ENCODE measurements around the gene NKAIN2. TPM values are rescaled to one million over a fixed set of nuclear protein-coding genes. Genes with fewer than 3 reads are reported as not detected.
A peak's percentile ranks its signal among the peaks of the same experiment; 100 is the strongest.

The NKAIN2 gene
- total RNA-seq, 1 experiment from 2014 or later: not detected

DNA sequence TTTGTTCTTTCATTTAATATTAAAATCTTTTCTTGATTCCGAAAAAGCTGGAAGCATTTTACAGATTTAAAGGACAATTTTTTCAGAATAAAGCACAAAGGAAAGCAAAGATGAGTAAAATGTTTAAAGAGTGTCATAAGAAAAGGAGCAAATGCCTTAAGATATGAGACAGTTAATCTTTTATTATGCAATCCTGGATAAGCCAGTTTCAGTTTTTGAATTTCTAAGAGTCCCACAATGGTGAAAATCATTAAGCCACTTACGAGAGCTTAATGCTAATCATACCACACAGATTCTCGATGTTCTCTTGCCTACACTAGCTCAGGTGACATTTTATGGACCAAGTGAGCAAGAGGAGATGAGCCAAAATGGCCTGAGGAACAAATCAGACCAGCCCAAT, 1054.9 kb downstream of the NKAIN2 start:
- in situ Hi-C loops (cut with HindIII; ENCODE audit: low sequenced_read_pairs): no loop called here
- DNase-seq (ENCODE audit: low spot score): no peak

GRCh38 chr6:124859366-124859765, 1055.7 kb downstream of the NKAIN2 start:
- DNase-seq (ENCODE audit: low spot score): no peak
- in situ Hi-C loops (cut with HindIII; ENCODE audit: low sequenced_read_pairs): no loop called here

DNA sequence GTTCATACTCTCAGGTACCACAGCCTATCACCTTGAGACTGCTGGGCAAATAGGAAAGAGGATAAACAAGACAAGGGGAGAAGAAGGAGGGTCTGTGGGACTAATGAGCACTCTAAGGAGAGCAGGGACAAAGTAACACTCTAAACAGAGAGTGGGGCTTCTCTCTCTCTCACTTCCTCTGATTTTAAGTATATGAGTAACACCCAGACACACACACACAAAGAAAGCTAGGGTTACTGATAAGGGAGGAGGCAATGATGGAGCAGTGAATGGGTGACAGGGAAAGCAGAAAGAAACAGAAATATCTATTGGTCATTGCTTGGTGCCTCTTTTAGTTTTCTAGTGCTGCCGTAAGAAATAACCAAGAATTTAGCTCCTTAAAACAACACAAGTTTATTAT, 1062.4 kb downstream of the NKAIN2 start:
- in situ Hi-C loops (cut with HindIII; ENCODE audit: low sequenced_read_pairs): no loop called here
- DNase-seq (ENCODE audit: low spot score): peak; percentile 17

GRCh38 chr6:124867121-124867520, 1063.5 kb downstream of the NKAIN2 start:
- peak; percentile 68 for DNase-seq (ENCODE audit: low spot score)
- in situ Hi-C loops (cut with HindIII; ENCODE audit: low sequenced_read_pairs): no loop called here

DNA sequence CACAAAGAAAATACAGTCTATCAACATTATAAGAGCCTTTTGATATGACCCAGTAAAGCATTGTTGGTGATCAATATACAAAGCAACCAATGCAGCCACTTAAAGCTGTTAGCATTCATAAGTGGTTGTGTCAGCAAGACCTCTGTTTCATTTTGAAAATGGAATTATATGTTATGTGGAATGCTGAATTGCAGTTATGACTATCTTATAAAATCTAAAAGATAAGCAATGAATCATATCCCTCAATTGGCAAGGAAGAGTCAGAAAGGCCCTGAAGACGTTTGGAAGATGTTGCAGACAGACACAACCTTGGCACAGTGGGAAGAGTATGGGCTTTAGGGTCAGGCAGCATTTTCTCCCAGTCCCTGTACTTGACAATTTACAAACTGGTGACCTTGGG, 1064.8 kb downstream of the NKAIN2 start:
- no peak for DNase-seq (ENCODE audit: low spot score)
- in situ Hi-C loops (cut with HindIII; ENCODE audit: low sequenced_read_pairs): no loop called here

DNA sequence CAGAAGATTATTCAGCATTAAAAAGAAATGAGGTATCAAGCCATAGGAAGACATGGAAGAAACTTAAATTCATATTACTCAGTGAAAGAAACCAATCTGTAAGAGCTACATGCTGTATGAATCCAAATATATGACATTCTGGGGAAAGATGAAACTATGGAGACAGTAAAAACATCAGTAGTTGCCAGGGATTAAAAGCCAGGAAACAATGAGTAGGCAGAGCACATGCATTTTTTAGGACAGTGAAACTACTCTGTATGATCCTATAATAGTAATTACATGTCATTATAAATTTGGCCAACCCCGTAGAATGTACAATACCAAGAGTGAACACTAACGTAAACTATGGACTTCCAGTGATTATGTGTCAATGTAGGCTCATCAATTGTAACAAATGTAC, 1065.8 kb downstream of the NKAIN2 start:
- DNase-seq (ENCODE audit: low spot score): no peak
- in situ Hi-C loops (cut with HindIII; ENCODE audit: low sequenced_read_pairs): no loop called here

DNA sequence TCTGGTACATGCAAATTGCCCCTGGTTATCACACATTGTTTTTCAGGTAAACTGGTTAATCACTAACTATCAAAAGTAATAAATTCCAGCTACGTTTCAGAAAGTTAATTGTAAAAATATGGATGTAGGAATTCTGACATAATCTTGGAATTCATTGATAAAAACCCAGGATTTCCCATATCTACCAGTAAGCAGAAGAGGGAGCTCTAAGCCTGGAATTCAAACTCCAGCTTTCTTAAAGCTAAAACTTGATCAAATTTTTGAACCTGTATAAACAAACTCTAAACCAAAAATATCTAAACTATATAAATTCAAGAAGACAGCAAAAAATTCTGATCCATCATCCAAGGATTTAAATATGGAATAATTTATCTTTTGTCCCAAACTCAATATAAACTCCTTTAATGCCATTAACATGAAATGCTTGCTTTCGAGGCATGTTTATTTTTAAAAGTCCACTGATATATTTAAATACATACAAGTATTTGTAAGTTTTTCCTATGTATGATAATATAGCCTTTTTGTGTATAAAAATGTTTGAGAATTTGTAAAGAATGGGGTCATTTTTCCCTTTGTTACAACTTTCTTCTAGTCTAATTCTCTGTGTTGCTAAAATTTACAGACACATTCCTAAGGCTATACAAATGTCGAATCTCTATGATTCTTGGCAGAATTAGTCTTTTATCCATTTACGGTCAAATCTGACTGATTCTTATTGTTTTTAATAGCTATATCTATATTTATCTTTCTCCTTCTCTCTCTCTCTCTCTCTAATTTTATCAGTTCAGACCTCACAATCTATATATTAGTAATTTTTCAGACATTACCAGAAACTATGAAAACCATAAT, 1067.2 kb downstream of the NKAIN2 start:
- in situ Hi-C loops (cut with HindIII; ENCODE audit: low sequenced_read_pairs): no loop called here

GRCh38 chr6:124872361-124873065, 1068.8 kb downstream of the NKAIN2 start:
- in situ Hi-C loops (cut with HindIII; ENCODE audit: low sequenced_read_pairs): no loop called here
- no peak for DNase-seq (ENCODE audit: low spot score)

More for the DNA sequence above, 1067.2 kb downstream of the NKAIN2 start:
- peak; percentile 31 for DNase-seq (ENCODE audit: low spot score)

DNA sequence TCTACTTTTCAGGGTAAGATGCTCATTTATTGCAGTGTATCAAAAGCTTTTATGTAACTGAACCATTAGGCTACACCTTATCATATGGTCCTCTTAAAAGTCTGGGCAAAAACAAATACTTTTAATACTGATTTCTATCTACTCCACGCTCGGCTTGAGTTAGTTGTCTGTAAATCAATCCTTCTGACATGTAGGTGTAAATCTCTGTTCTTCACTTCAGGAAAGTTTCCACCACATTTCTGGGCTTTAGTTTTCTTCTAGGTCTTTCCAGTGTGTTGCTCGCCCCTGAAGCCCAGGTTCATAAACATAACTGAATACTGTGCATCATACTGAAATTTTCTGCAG, 1069.4 kb downstream of the NKAIN2 start:
- in situ Hi-C loops (cut with HindIII; ENCODE audit: low sequenced_read_pairs): no loop called here
- no peak for DNase-seq (ENCODE audit: low spot score)

Other genes starting within 250 kb of the NKAIN2 start
- gene TRDN, start 166.9 kb upstream of the NKAIN2 start, total RNA-seq (2014; rRNA removed; shearing (Covaris generic)): not detected in 2 replicates

Data from G401 (cell line).